PC-3 (cell line): Measurements from ENCODE around the gene ACVR1. TPM values are rescaled to one million over a fixed set of nuclear protein-coding genes. Genes with fewer than 3 reads are reported as not detected.

Source experiments
- ATAC-seq: fragments of 200-7000 bp; cut with Tn5 transposase; 2 replicates; pipeline ENCODE4 v1.9.1; 2020; ENCODE audit warnings: mild to moderate bottlenecking, moderate library complexity
- BruUV-seq: library from RNA; stranded (reverse); fragments of 400-500 nt; replicated peaks from 2 replicates; lab custom pipeline; 2021; lab: Mats Ljungman, UMichigan
- CTCF ChIA-PET: fragments of 300-600 bp; sonication (Branson Sonifier 250); formaldehyde crosslinking; loops from one replicate; lab custom pipeline; 2022; ENCODE audit warnings: antibody characterized with exemption; lab: Charles Lee
- POLR2A ChIA-PET: fragments of 300-600 bp; sonication (Branson Sonifier 250); formaldehyde crosslinking; loops from one replicate; lab custom pipeline; 2022; ENCODE audit warnings: antibody characterized with exemption; ENCODE audit not compliant: unreplicated experiment; lab: Charles Lee
- DNase-seq: peaks from one replicate; pipeline ENCODE4 v3.0.0-alpha.2; 2015
- H2AFZ ChIP-seq: fragments of 300-600 bp; sonication (generic); 2 replicates; pipeline ENCODE4 v1.6.0; 2016; ENCODE audit warnings: antibody characterized with exemption, low read length
- H3F3A ChIP-seq: fragments of 300-600 bp; sonication (generic); one replicate; pipeline ENCODE4 v1.6.0; 2017; ENCODE audit warnings: antibody characterized with exemption, low read length, control low read depth, mild to moderate bottlenecking; ENCODE audit not compliant: unreplicated experiment
- H3K27ac ChIP-seq: fragments of 300-600 bp; sonication (generic); 2 replicates; pipeline ENCODE4 v1.5.1; 2016; ENCODE audit warnings: mild to moderate bottlenecking, low read length
- H3K27me3 ChIP-seq: fragments of 300-600 bp; sonication (generic); 2 replicates; pipeline ENCODE4 v1.6.1; 2016; ENCODE audit warnings: low read length, mixed read lengths
- H3K36me3 ChIP-seq: fragments of 300-600 bp; sonication (generic); 2 replicates; pipeline ENCODE4 v1.6.1; 2016; ENCODE audit warnings: low read depth, mixed run types, low read length, mixed read lengths
- H3K4me1 ChIP-seq: fragments of 300-600 bp; sonication (generic); 2 replicates; pipeline ENCODE4 v1.5.1; 2016; ENCODE audit warnings: low read length; ENCODE audit not compliant: insufficient read depth
- H3K4me2 ChIP-seq: fragments of 300-600 bp; sonication (generic); 2 replicates; pipeline ENCODE4 v1.6.0; 2016; ENCODE audit warnings: low read length
- H3K4me3 ChIP-seq: fragments of 300-600 bp; sonication (generic); 2 replicates; pipeline ENCODE4 v1.5.1; 2016; ENCODE audit warnings: mild to moderate bottlenecking, low read length, mixed read lengths
- H3K79me2 ChIP-seq: fragments of 300-600 bp; sonication (generic); 2 replicates; pipeline ENCODE4 v1.6.1; 2017; ENCODE audit warnings: low read length, mixed read lengths
- H3K9ac ChIP-seq: fragments of 300-600 bp; sonication (generic); 2 replicates; pipeline ENCODE4 v1.6.0; 2016; ENCODE audit warnings: mild to moderate bottlenecking, low read length
- H3K9me2 ChIP-seq: fragments of 300-600 bp; sonication (generic); replicated peaks from 2 replicates; pipeline ENCODE4 v1.6.1; 2016; ENCODE audit warnings: mixed run types, low read length, mixed read lengths
- H3K9me3 ChIP-seq: fragments of 300-600 bp; sonication (generic); 2 replicates; pipeline ENCODE4 v1.6.1; 2016; ENCODE audit warnings: low read length, mixed read lengths
- H4K20me1 ChIP-seq: fragments of 300-600 bp; sonication (generic); 2 replicates; pipeline ENCODE4 v1.6.1; 2016; ENCODE audit warnings: low read length, mixed read lengths
- CTCF ChIP-seq: fragments of 300-600 bp; sonication (generic); conservative IDR thresholded peaks from 2 replicates; pipeline ENCODE4 v1.5.1; 2017; ENCODE audit warnings: antibody characterized with exemption, low read depth, mild to moderate bottlenecking, low read length
- EZH2 ChIP-seq: fragments of 300-600 bp; sonication (generic); IDR thresholded peaks from one replicate; pipeline ENCODE4 v1.6.1; 2017; ENCODE audit warnings: antibody characterized with exemption, mild to moderate bottlenecking, low read length; ENCODE audit not compliant: unreplicated experiment
- EZH2phosphoT487 ChIP-seq: fragments of 300-600 bp; sonication (generic); IDR thresholded peaks from 2 replicates; pipeline ENCODE4 v1.6.1; 2018; ENCODE audit warnings: mild to moderate bottlenecking, antibody characterized with exemption, low read length, borderline replicate concordance
- intact Hi-C: fragments of 100-400 bp; cut with micrococcal nuclease; formaldehyde crosslinking; loops from 2 replicates; pipeline ENCODE4 v1.9.0; 2023
- total RNA-seq: library from RNA; depleted of rRNA; stranded (reverse); fragments of >200 nt; gene quantifications from 2 replicates; pipeline ENCODE4 v1.2.3, GENCODE V29; 2014

ACVR1 gene
- total RNA-seq, 1 experiment from 2014 or later = 6.7 TPM

GRCh38 chr2:157764386-157764785 lies 111.7 kb downstream of the ACVR1 start:
- Histone ChIP-seq H3F3A (no peaks in the 10 kb centered on the region), H3K4me3 (no peak overlapping the region), H3K36me3 (peaks cover 15% of the 10 kb centered on the region), H3K4me2 (no peak overlapping the region), H3K4me1 (no peaks in the 10 kb centered on the region), H4K20me1 (no peaks in the 10 kb centered on the region), H3K27me3 (no peaks in the 10 kb centered on the region), H3K27ac (no peak overlapping the region), H3K9me2 (no peaks in the 10 kb centered on the region), H3K79me2 (no peaks in the 10 kb centered on the region), H3K9ac (no peak overlapping the region), H2AFZ (no peak overlapping the region), H3K9me3 (no peaks in the 10 kb centered on the region)
- ChIA-PET CTCF (no interaction called here), POLR2A (no interaction called here)
- intact Hi-C loops = no loop called here
- DNase-seq (no peak), ATAC-seq (no peak)
- no peak for TF ChIP-seq EZH2
- TF ChIP-seq EZH2phosphoT487 = no peak
- no peak for TF ChIP-seq CTCF
- BruUV-seq = no TSS peak

GRCh38 chr2:157761520-157761919 lies 114.6 kb downstream of the ACVR1 start:
- no peak overlapping the region for H3K4me2 ChIP-seq
- TF ChIP-seq EZH2 = no peak
- no peak for TF ChIP-seq CTCF
- no peak for TF ChIP-seq EZH2phosphoT487
- peak; percentile 13 for DNase-seq
- H3K9ac ChIP-seq = no peak overlapping the region
- no peaks in the 10 kb centered on the region for H3F3A ChIP-seq
- no peak overlapping the region for H2AFZ ChIP-seq
- BruUV-seq = no TSS peak
- H3K4me3 ChIP-seq = no peak overlapping the region
- H3K4me1 ChIP-seq = no peaks in the 10 kb centered on the region
- H3K27me3 ChIP-seq = no peaks in the 10 kb centered on the region
- H3K9me2 ChIP-seq = no peaks in the 10 kb centered on the region
- H3K27ac ChIP-seq = no peak overlapping the region
- intact Hi-C loops = no loop called here
- CTCF ChIA-PET = no interaction called here
- POLR2A ChIA-PET = no interaction called here
- no peak for ATAC-seq
- no peaks in the 10 kb centered on the region for H4K20me1 ChIP-seq
- peaks cover 18% of the 10 kb centered on the region for H3K36me3 ChIP-seq
- H3K9me3 ChIP-seq = no peaks in the 10 kb centered on the region
- H3K79me2 ChIP-seq = no peaks in the 10 kb centered on the region

GRCh38 chr2:157760949-157761348 lies 115.2 kb downstream of the ACVR1 start:
- ATAC-seq (no peak), DNase-seq (peak; percentile 16)
- H3K79me2 ChIP-seq = no peaks in the 10 kb centered on the region
- peaks cover 21% of the 10 kb centered on the region for H3K36me3 ChIP-seq
- TF ChIP-seq EZH2phosphoT487 (no peak), CTCF (peak; percentile 39), EZH2 (no peak)
- H3K9me3 ChIP-seq = no peaks in the 10 kb centered on the region
- H3K4me2 ChIP-seq = no peak overlapping the region
- BruUV-seq = no TSS peak
- H3F3A ChIP-seq = no peaks in the 10 kb centered on the region
- H2AFZ ChIP-seq = no peak overlapping the region
- POLR2A ChIA-PET = no interaction called here
- no peaks in the 10 kb centered on the region for H3K4me1 ChIP-seq
- H3K9me2 ChIP-seq = no peaks in the 10 kb centered on the region
- no peak overlapping the region for H3K4me3 ChIP-seq
- no peak overlapping the region for H3K27ac ChIP-seq
- intact Hi-C loops = no loop called here
- no peak overlapping the region for H3K9ac ChIP-seq
- CTCF ChIA-PET = no interaction called here
- H4K20me1 ChIP-seq = no peaks in the 10 kb centered on the region
- no peaks in the 10 kb centered on the region for H3K27me3 ChIP-seq
